ENCODE measurements around the gene PTCD2.

The PTCD2 gene, protein sequence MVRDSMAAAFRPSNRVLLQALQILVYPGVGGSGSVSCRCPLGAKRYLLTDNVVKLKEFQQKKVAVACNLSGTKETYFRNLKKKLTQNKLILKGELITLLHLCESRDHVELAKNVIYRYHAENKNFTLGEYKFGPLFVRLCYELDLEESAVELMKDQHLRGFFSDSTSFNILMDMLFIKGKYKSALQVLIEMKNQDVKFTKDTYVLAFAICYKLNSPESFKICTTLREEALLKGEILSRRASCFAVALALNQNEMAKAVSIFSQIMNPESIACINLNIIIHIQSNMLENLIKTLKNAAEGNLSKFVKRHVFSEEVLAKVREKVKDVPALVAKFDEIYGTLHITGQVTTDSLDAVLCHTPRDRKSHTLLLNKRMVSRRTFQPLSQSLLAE

DNA sequence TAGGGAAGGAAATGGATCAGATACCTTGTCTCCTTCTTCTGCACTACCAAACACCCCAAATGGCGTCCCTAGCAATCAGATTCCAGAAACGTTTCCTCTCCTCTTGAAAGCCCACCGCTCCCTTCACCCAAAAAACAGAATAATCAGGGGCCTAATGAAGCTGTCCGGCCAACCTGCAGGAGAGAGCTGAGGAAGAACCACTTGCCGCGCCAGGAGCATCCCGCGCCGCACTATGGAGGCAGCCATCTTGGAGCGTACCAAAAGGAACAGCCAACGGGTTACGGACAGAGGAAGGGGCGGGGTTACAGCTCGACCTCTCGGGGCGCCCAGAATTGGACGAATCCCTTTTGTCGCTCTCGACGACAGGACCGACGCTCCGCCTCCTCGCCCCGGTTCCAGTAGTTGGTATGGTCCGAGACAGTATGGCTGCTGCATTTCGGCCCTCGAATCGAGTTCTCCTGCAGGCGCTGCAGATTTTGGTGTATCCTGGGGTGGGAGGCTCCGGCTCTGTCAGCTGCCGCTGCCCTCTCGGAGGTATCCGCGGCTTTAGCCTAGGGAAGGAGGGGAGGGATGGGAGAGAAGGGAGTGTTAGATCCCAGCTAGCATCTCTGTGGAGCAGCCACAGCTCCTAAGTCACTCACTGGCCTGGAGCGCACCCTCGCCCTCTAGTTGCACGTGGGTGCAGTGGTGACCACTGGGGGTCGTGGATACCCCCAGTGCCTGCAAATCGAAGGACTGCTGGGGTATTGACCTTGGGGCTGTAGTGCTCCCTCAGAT lies at the start of gene PTCD2, which contains the start of gene MRPS27:
Gene PTCD2 (plus strand): TSS at position 398 of the 777 bp plus-strand sequence. CDS start 10 bp downstream, at position 408.
Gene MRPS27 (minus strand): TSS at position 265 of the 777 bp plus-strand sequence. CDS start 19 bp downstream, at position 246.
- TF ChIP-seq CTCF (IDR thresholded peaks at IDR 0.05; ENCODE audit: control extremely low read depth, extremely low read depth, low read depth, missing control alignments) = peak; percentile 43
- ChIA-PET CTCF (interaction anchor here (0.9 to 8.8 kb wide), 12 partner anchors 11 to 236 kb away, joined by 3 to 77 read pairs (median 4); no protein-coding TSS in a partner anchor), POLR2A (interaction anchor here (0.9 kb wide), 1 partner anchor 12 kb away, joined by 8 read pairs; no protein-coding TSS in a partner anchor)
- DNase-seq (ENCODE audit: extremely low spot score) = peak; percentile 99

DNA sequence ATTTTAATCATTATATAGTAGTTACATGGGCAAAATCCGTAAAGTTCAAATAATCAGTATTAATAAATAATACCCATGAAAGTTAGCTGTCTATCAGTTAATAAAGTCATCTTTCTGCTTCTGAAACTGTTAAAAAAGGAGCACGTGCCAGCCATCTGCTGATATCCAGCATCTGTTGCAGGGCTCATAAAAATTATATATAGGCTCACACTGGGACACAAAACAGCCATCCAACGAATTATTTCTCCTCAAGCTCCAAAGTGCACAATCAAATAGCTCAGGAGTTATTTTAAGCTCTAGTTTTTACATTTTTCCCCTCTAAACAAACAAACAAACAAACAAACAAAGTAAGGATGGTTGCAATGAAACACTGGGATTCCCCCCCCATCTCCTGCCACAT lies 48.5 kb upstream of the PTCD2 start:
- ChIA-PET CTCF (interaction anchor here (1.2 to 9.8 kb wide), 5 partner anchors 13 to 48 kb away, joined by 3 to 98 read pairs (median 3); partner anchors contain the start of genes MRPS27 and PTCD2), POLR2A (no interaction called here)
- DNase-seq (ENCODE audit: extremely low spot score) = no peak
- no peak for TF ChIP-seq CTCF (IDR thresholded peaks at IDR 0.05; ENCODE audit: control extremely low read depth, extremely low read depth, low read depth, missing control alignments)

DNA sequence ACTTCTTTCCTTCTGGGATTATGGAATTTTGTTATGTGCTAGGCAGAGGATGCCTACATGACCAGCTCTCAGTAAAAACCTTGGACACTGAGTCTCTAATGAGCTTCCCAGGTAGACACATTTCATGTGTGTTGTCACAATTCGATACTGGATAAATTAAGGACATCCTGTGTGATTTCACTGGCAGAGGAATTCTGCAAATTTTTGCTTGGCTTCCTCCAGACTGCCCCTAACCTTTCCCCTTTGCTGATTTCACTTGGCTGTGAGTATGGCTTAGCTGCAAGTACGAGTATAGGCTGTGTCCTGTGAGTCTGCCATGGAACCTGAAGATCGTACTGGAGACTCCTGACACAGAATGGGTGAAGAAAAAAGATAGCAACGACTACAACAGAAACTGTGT lies 47.8 kb upstream of the PTCD2 start:
- ChIA-PET CTCF (interaction anchor here (1.2 to 9.8 kb wide), 5 partner anchors 12 to 48 kb away, joined by 3 to 98 read pairs (median 3); partner anchors contain the start of genes MRPS27 and PTCD2), POLR2A (no interaction called here)
- no peak for TF ChIP-seq CTCF (IDR thresholded peaks at IDR 0.05; ENCODE audit: control extremely low read depth, extremely low read depth, low read depth, missing control alignments)
- DNase-seq (ENCODE audit: extremely low spot score) = no peak

GRCh38 chr5:72273547-72273946 lies 46.6 kb upstream of the PTCD2 start:
- POLR2A ChIA-PET = no interaction called here
- CTCF ChIA-PET = interaction anchor here (1.6 to 1.9 kb wide), 2 partner anchors 9 to 34 kb away, joined by 7 to 8 read pairs; no protein-coding TSS in a partner anchor
- TF ChIP-seq CTCF (IDR thresholded peaks at IDR 0.05; ENCODE audit: control extremely low read depth, extremely low read depth, low read depth, missing control alignments) = no peak
- no peak for DNase-seq (ENCODE audit: extremely low spot score)

- POLR2A ChIA-PET = no interaction called here
- no peak for DNase-seq (ENCODE audit: extremely low spot score)
- CTCF ChIA-PET = no interaction called here
- TF ChIP-seq CTCF (IDR thresholded peaks at IDR 0.05; ENCODE audit: control extremely low read depth, extremely low read depth, low read depth, missing control alignments) = no peak
These were observed 43.9 kb upstream of the PTCD2 start for GRCh38 chr5:72276219-72276752.

GRCh38 chr5:72280581-72281069 lies 39.5 kb upstream of the PTCD2 start:
- CTCF ChIA-PET = interaction anchor here (0.9 to 11.5 kb wide), 5 partner anchors 13 to 57 kb away, joined by 3 to 98 read pairs (median 5); no protein-coding TSS in a partner anchor
- POLR2A ChIA-PET = no interaction called here
- peak; percentile 19 for DNase-seq (ENCODE audit: extremely low spot score)
- peak; percentile 35 for TF ChIP-seq CTCF (IDR thresholded peaks at IDR 0.05; ENCODE audit: control extremely low read depth, extremely low read depth, low read depth, missing control alignments)

Measured in GM10248 (cell line).